ENCODE results near the gene CCNE1. TPM values are rescaled to one million over a fixed set of nuclear protein-coding genes. Genes with fewer than 3 reads are reported as not detected.
"Not testable (repeated sequence)": the region's sequence is repeated elsewhere in the genome, so short reads cannot be mapped to it uniquely, and the experiment has no call there.

The CCNE1 gene
- total RNA-seq, 1 donor from 2014 or later, result 39.6 TPM

- no peaks in the 10 kb centered on the region for H3K36me3 Mint-ChIP-seq (ENCODE audit: low read depth)
- intact Hi-C loops (cut with micrococcal nuclease), result no loop called here
- no peaks in the 10 kb centered on the region for H3K4me1 Mint-ChIP-seq (ENCODE audit: low read depth)
- H3K4me3 Mint-ChIP-seq (ENCODE audit: low read depth), result no peak overlapping the region
- no peaks in the 10 kb centered on the region for H3K9me3 Mint-ChIP-seq
- DNase-seq (ENCODE audit: low spot score), result no peak
- H3K27ac Mint-ChIP-seq, result no peak overlapping the region
- no peaks in the 10 kb centered on the region for H3K27me3 Mint-ChIP-seq (ENCODE audit: low read depth)
Measured at GRCh38 chr19:29777781-29778309, 33.9 kb upstream of the CCNE1 start.

- H3K27me3 Mint-ChIP-seq (ENCODE audit: low read depth), result no peaks in the 10 kb centered on the region
- H3K36me3 Mint-ChIP-seq (ENCODE audit: low read depth), result no peaks in the 10 kb centered on the region
- no peaks in the 10 kb centered on the region for H3K9me3 Mint-ChIP-seq
- no peak for DNase-seq (ENCODE audit: low spot score)
- H3K4me1 Mint-ChIP-seq (ENCODE audit: low read depth), result no peaks in the 10 kb centered on the region
- no peak overlapping the region for H3K27ac Mint-ChIP-seq
- no peak overlapping the region for H3K4me3 Mint-ChIP-seq (ENCODE audit: low read depth)
- intact Hi-C loops (cut with micrococcal nuclease), result no loop called here
Measured at GRCh38 chr19:29779921-29780320, 31.9 kb upstream of the CCNE1 start.

DNA sequence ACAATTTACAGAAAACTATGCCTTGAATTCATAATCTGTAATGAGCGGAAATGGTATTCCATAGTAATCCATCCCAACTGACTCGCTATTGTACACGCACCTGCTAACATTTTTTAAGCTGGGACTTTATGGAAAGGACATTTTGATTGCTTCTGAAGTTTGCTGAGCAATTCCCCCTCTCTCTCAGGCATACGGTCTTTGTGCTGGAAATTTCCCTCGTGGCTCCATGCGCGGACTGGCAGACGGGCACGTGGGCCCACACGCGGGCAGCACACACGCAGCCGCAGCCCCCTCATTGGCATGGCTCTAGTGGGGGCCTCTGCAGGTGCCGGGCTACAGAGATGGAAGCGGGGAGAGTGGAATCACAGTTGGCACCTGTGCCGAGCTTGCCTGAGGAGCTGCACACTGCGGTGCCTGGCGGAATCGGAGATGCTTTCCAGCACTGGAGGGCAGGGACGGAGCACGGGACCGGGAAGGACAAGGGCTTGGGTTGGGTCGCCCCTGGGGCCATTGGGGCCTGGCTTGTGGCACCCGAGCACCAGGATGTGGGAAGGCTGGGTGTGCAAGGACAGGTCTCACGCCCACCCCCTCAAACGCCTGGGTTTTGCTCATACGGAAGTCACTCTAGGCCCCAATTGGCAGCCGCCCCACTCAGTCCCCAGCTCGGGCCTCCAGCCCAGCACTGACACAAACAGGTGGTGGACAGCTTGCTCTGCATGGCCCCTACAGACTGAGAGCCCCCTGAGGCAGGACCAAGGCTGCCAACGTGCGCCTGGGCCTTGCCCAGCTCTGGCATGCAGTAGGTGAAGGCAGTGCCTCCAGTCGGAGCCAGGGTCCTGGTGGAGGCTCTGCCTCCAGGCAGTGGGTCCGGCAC lies 30.2 kb upstream of the CCNE1 start:
- no peak overlapping the region for H3K4me3 Mint-ChIP-seq (ENCODE audit: low read depth)
- DNase-seq (ENCODE audit: low spot score), result no peak
- H3K9me3 Mint-ChIP-seq, result no peaks in the 10 kb centered on the region
- intact Hi-C loops (cut with micrococcal nuclease), result no loop called here
- peaks cover 1% of the 10 kb centered on the region for H3K4me1 Mint-ChIP-seq (ENCODE audit: low read depth)
- H3K36me3 Mint-ChIP-seq (ENCODE audit: low read depth), result no peaks in the 10 kb centered on the region
- no peaks in the 10 kb centered on the region for H3K27me3 Mint-ChIP-seq (ENCODE audit: low read depth)
- H3K27ac Mint-ChIP-seq, result no peak overlapping the region

- no peak overlapping the region for H3K27ac Mint-ChIP-seq
- no peaks in the 10 kb centered on the region for H3K9me3 Mint-ChIP-seq
- no peak overlapping the region for H3K4me3 Mint-ChIP-seq (ENCODE audit: low read depth)
Measured at GRCh38 chr19:29782260-29782580, 29.6 kb upstream of the CCNE1 start.

GRCh38 chr19:29783627-29784190 lies 28.1 kb upstream of the CCNE1 start:
- Mint-ChIP-seq H3K36me3 (ENCODE audit: low read depth) (no peaks in the 10 kb centered on the region), H3K27ac (no peak overlapping the region), H3K27me3 (ENCODE audit: low read depth) (no peaks in the 10 kb centered on the region), H3K4me1 (ENCODE audit: low read depth) (peaks cover 1% of the 10 kb centered on the region), H3K4me3 (ENCODE audit: low read depth) (no peak overlapping the region), H3K9me3 (no peaks in the 10 kb centered on the region)
- DNase-seq (ENCODE audit: low spot score), result no peak
- intact Hi-C loops (cut with micrococcal nuclease), result no loop called here

More at GRCh38 chr19:29782260-29782580, 29.6 kb upstream of the CCNE1 start:
- H3K36me3 Mint-ChIP-seq (ENCODE audit: low read depth), result no peaks in the 10 kb centered on the region
- intact Hi-C loops (cut with micrococcal nuclease), result no loop called here
- DNase-seq (ENCODE audit: low spot score), result no peak
- no peaks in the 10 kb centered on the region for H3K27me3 Mint-ChIP-seq (ENCODE audit: low read depth)
- peaks cover 1% of the 10 kb centered on the region for H3K4me1 Mint-ChIP-seq (ENCODE audit: low read depth)

GRCh38 chr19:29784598-29785223 lies 27.1 kb upstream of the CCNE1 start:
- Mint-ChIP-seq H3K9me3 (no peaks in the 10 kb centered on the region), H3K4me1 (ENCODE audit: low read depth) (peaks cover 1% of the 10 kb centered on the region), H3K27me3 (ENCODE audit: low read depth) (no peaks in the 10 kb centered on the region), H3K27ac (no peak overlapping the region), H3K36me3 (ENCODE audit: low read depth) (no peaks in the 10 kb centered on the region), H3K4me3 (ENCODE audit: low read depth) (no peak overlapping the region)
- intact Hi-C loops (cut with micrococcal nuclease), result no loop called here
- DNase-seq (ENCODE audit: low spot score), result no peak

DNA sequence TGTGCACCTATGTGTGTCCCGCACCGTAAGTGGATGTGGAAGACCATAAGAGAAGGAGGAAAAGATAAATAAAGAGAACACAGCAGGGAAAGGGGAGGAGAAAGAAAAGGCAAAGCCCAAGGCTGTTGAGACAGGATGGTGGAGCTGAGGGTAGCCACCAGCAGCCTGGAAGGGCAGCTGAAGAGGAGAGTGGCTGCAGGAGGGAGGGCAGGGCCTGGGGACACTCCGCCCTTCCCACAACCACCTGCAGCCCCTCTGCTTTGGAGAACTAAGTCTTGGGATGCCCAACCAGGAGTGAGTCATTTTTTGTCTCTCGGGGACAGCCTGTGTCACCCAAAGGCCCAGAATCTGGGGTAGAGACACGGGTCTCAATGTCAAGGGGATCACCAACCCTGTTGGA lies 26.4 kb upstream of the CCNE1 start:
- Mint-ChIP-seq H3K4me1 (ENCODE audit: low read depth) (peaks cover 1% of the 10 kb centered on the region), H3K36me3 (ENCODE audit: low read depth) (no peaks in the 10 kb centered on the region), H3K27ac (no peak overlapping the region), H3K27me3 (ENCODE audit: low read depth) (no peaks in the 10 kb centered on the region), H3K4me3 (ENCODE audit: low read depth) (no peak overlapping the region), H3K9me3 (no peaks in the 10 kb centered on the region)
- intact Hi-C loops (cut with micrococcal nuclease), result no loop called here
- DNase-seq (ENCODE audit: low spot score), result no peak

GRCh38 chr19:29785955-29786589 lies 25.7 kb upstream of the CCNE1 start:
- H3K4me1 Mint-ChIP-seq (ENCODE audit: low read depth), result peaks cover 1% of the 10 kb centered on the region
- H3K4me3 Mint-ChIP-seq (ENCODE audit: low read depth), result no peak overlapping the region
- no peak overlapping the region for H3K27ac Mint-ChIP-seq
- peaks cover 2% of the 10 kb centered on the region for H3K27me3 Mint-ChIP-seq (ENCODE audit: low read depth)
- no peaks in the 10 kb centered on the region for H3K36me3 Mint-ChIP-seq (ENCODE audit: low read depth)
- intact Hi-C loops (cut with micrococcal nuclease), result no loop called here
- DNase-seq (ENCODE audit: low spot score), result no peak
- no peaks in the 10 kb centered on the region for H3K9me3 Mint-ChIP-seq

GRCh38 chr19:29787281-29787680 lies 24.5 kb upstream of the CCNE1 start:
- no peak for DNase-seq (ENCODE audit: low spot score)
- no peaks in the 10 kb centered on the region for H3K9me3 Mint-ChIP-seq
- intact Hi-C loops (cut with micrococcal nuclease), result no loop called here
- H3K27me3 Mint-ChIP-seq (ENCODE audit: low read depth), result peaks cover 2% of the 10 kb centered on the region
- no peak overlapping the region for H3K27ac Mint-ChIP-seq
- peaks cover 1% of the 10 kb centered on the region for H3K4me1 Mint-ChIP-seq (ENCODE audit: low read depth)
- H3K36me3 Mint-ChIP-seq (ENCODE audit: low read depth), result no peaks in the 10 kb centered on the region
- no peak overlapping the region for H3K4me3 Mint-ChIP-seq (ENCODE audit: low read depth)

DNA sequence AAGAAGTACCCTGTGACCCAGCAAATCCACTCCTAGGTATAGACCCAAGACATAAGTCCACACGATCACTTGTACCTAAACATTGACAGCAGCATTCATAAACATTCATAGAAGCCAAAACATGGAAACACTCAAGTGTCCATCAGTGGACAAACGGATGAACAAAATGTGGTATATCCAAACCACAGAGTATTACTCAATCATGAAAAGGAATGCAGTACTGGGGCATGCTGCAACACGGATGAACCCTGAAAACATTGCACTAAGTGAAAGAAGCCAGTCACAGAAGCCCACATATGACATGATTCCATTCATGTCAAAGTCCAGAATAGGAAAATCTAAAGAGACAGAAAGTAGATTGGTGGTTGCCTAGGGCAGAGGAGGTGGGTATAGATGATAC lies 22.8 kb upstream of the CCNE1 start:
- no peak for DNase-seq (ENCODE audit: low spot score)
- peaks cover 2% of the 10 kb centered on the region for H3K27me3 Mint-ChIP-seq (ENCODE audit: low read depth)
- no peak overlapping the region for H3K27ac Mint-ChIP-seq
- H3K4me3 Mint-ChIP-seq (ENCODE audit: low read depth), result no peak overlapping the region
- intact Hi-C loops (cut with micrococcal nuclease), result no loop called here
- no peaks in the 10 kb centered on the region for H3K36me3 Mint-ChIP-seq (ENCODE audit: low read depth)
- peaks cover 7% of the 10 kb centered on the region for H3K4me1 Mint-ChIP-seq (ENCODE audit: low read depth)
- no peaks in the 10 kb centered on the region for H3K9me3 Mint-ChIP-seq

GRCh38 chr19:29793116-29793727 lies 18.6 kb upstream of the CCNE1 start:
- intact Hi-C loops (cut with micrococcal nuclease), result no loop called here

DNA sequence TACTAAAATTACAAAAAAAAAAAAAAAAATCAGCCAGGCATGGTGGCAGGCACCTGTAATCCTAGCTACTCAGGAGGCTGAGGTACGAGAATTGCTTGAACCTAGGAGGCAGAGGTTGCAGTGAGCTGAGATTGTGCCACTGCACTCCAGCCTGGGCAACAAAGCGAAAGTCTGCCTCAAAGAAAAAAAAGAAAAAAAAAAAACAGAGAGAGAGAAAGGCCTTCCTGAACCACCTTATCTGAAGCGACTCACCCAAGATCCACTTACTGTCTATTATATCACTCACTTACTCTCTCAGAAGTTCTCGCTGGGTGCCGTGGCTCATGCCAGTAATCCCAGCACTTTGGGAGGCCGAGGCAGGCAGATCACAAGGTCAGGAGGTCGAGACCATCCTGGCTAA lies 17.3 kb upstream of the CCNE1 start:
- intact Hi-C loops (cut with micrococcal nuclease); H3K27ac Mint-ChIP-seq; DNase-seq (ENCODE audit: low spot score); H3K4me3 Mint-ChIP-seq (ENCODE audit: low read depth); H3K4me1 Mint-ChIP-seq (ENCODE audit: low read depth); H3K9me3 Mint-ChIP-seq; H3K36me3 Mint-ChIP-seq (ENCODE audit: low read depth); H3K27me3 Mint-ChIP-seq (ENCODE audit: low read depth): not testable (repeated sequence)

More at GRCh38 chr19:29793116-29793727, 18.6 kb upstream of the CCNE1 start:
- no peaks in the 10 kb centered on the region for H3K9me3 Mint-ChIP-seq
- DNase-seq (ENCODE audit: low spot score), result no peak
- H3K36me3 Mint-ChIP-seq (ENCODE audit: low read depth), result no peaks in the 10 kb centered on the region
- H3K27me3 Mint-ChIP-seq (ENCODE audit: low read depth), result peaks cover 3% of the 10 kb centered on the region
- H3K4me3 Mint-ChIP-seq (ENCODE audit: low read depth), result no peak overlapping the region
- no peak overlapping the region for H3K27ac Mint-ChIP-seq
- H3K4me1 Mint-ChIP-seq (ENCODE audit: low read depth), result peaks cover 6% of the 10 kb centered on the region

Measured in activated T-helper 2 cell treated with anti-CD3 and anti-CD28 coated beads, Interferon-gamma antibody, Interleukin-2, Interleukin-4, amounts not matched to agents 10 μg/mL and 5 μg/mL and 100 μg/mL, durations not matched to agents 14 hours and 24 hours and 36 hours (primary cell).